Pancreas (tissue), 10 donors: ENCODE measurements around the gene SLC25A12. TPM values are rescaled to one million over a fixed set of nuclear protein-coding genes. Genes with fewer than 3 reads are reported as not detected.

Source experiments
- ATAC-seq, 4 donors: fragments of 200-7000 bp; cut with Tn5 transposase; one replicate each; pipeline versions ENCODE4 v1.8.0 to v1.9.1; 2020; ENCODE audit warnings: mild to moderate bottlenecking in 4 of 4, moderate library complexity in 4 of 4
- DNase-seq, 6 donors: peaks; one replicate each; pipeline ENCODE4 v3.0.0-alpha.2; 2020
- FAIRE-seq: peaks from 2 replicates; lab custom pipeline; 2012; peaks lifted over from hg19 to GRCh38; lab: Jason Lieb, UNC
- H3K27ac ChIP-seq, 4 donors: fragments of 200-600 bp; sonication (generic); 1 replicate in 3 of 4; 2 replicates in 1 of 4; pipeline versions ENCODE4 v1.5.0 to v1.8.0; 2020
- H3K27me3 ChIP-seq, 4 donors: fragments of 200-600 bp; one replicate each; pipeline ENCODE4 v1.8.0; 2021
- H3K36me3 ChIP-seq, 3 donors: fragments of 200-600 bp; sonication (generic) in 1 of 3; one replicate each; pipeline versions ENCODE4 v1.5.0 to v1.8.0; 2020 to 2021
- H3K4me1 ChIP-seq, 3 donors: fragments of 200-600 bp; one replicate each; pipeline ENCODE4 v1.8.0; 2021
- H3K4me3 ChIP-seq, 4 donors: fragments of 200-600 bp; sonication (generic) in 2 of 4; one replicate each; pipeline versions ENCODE4 v1.5.0 to v1.8.0; 2020 to 2021
- H3K9me3 ChIP-seq, 4 donors: fragments of 200-600 bp; one replicate each; pipeline ENCODE4 v1.8.0; 2021
- CTCF ChIP-seq, 4 donors: fragments of 200-600 bp; sonication (generic) in 3 of 4; IDR thresholded peaks; one replicate each; pipeline versions ENCODE4 v1.5.0 to v1.8.0; 2021; ENCODE audit warnings: antibody characterized with exemption in 4 of 4
- WGBS, 2 donors: extraction: QIAGEN DNeasy Blood & Tissue Kit; methylation state at CpG; one replicate each; pipeline ENCODE4 v1.1.7; 2013; 5-methylcytosine and 5-hydroxymethylcytosine counted together
- intact Hi-C, 3 donors: fragments of 100-400 bp; cut with DNase I; formaldehyde crosslinking; loops; one replicate each; pipeline versions ENCODE4 v1.11.1 to v1.14.2; 2022
- polyA plus RNA-seq, 2 donors: library from polyadenylated mRNA; stranded (reverse); fragments of 200-250 nt; gene quantifications; one replicate each; pipeline ENCODE4 v1.2.3, GENCODE V29; 2013
- total RNA-seq, 6 donors: library from RNA; stranded (reverse); fragmentation: NEBNext Ultra II Directional in 4 of 6; extraction: Animal tissue kit (Norgen Biotek cat#: 25700) in 4 of 6; gene quantifications; one replicate each; pipeline versions ENCODE4 v1.2.1 to v1.2.4, GENCODE V29; 2021 to 2023
- donor health status: healthy with polysubstance abuse.
- donor health status: DM: no; HTN: no; CAD: no; lungs with moderate emphysema.
- donor health status: DM: no; HTN: no; CAD: no.
- donor health status: control.
- donor health status: control.
- donor health status: Bipolar disorder and iron deficiency.
- donor health status: DM: yes; HTN: yes; CAD: no.
- donor health status: DM: no; HTN: no; CAD: no.
- donor health status: DM: no; HTN: no; CAD: no.
- donor health status: DM: yes; HTN: yes; CAD: no.

SLC25A12 gene
- total RNA-seq: 1 to 10 TPM; 1.7 to 4.3 (median 3.0) TPM
- 1 to 10 TPM; 2.8 to 8.9 TPM for polyA plus RNA-seq

GRCh38 chr2:171893824-171894611, at the start of gene SLC25A12:
SLC25A12 (minus strand) TSS chr2:171894244; CDS start chr2:171894214, 30 bp downstream.
- Histone ChIP-seq H3K36me3 (no peaks in the 10 kb centered on the region), H3K27ac (peak within 1 kb of the TSS in 2 of 4 donors; percentile 12 to 75), H3K9me3 (no peaks in the 10 kb centered on the region), H3K4me3 (peak within 1 kb of the TSS; percentile 51 to 76 (median 61)), H3K27me3 (no peaks in the 10 kb centered on the region), H3K4me1 (peaks cover 5 to 18% (median 15%) of the 10 kb centered on the region in 3 donors)
- DNase-seq (peak; percentile 69 to 90 (median 74)), ATAC-seq (peak; percentile 96 to 99 (median 99)), FAIRE-seq (no peak)
- intact Hi-C loops: no loop called here
- WGBS, 2 donors: 0 to 1% methylated on average over 49 to 63 of the region's 63 CpGs
- TF ChIP-seq CTCF (IDR thresholded peaks at IDR 0.05): no peak

- no peaks in the 10 kb centered on the region for H3K4me1 ChIP-seq
- ATAC-seq (no peak), FAIRE-seq (no peak), DNase-seq (no peak)
- H3K9me3 ChIP-seq: no peaks in the 10 kb centered on the region
- 98% methylated on average over 6 of the region's 6 CpGs for WGBS, 2 donors
- TF ChIP-seq CTCF (IDR thresholded peaks at IDR 0.05): no peak
- no peak overlapping the region for H3K4me3 ChIP-seq
- H3K27me3 ChIP-seq: no peaks in the 10 kb centered on the region
- intact Hi-C loops: no loop called here
- no peaks in the 10 kb centered on the region for H3K36me3 ChIP-seq
- H3K27ac ChIP-seq: no peak overlapping the region
Observed at GRCh38 chr2:171941316-171941699, 47.3 kb upstream of the SLC25A12 start.

GRCh38 chr2:171939743-171940071, 45.7 kb upstream of the SLC25A12 start:
- H3K4me3 ChIP-seq: no peak overlapping the region
- FAIRE-seq: no peak
- intact Hi-C loops: no loop called here
- no peak overlapping the region for H3K27ac ChIP-seq
- no peak for ATAC-seq
- TF ChIP-seq CTCF (IDR thresholded peaks at IDR 0.05): no peak
- H3K36me3 ChIP-seq: no peaks in the 10 kb centered on the region
- WGBS, 2 donors: 94 to 96% methylated on average over 4 of the region's 4 CpGs
- H3K4me1 ChIP-seq: no peaks in the 10 kb centered on the region
- H3K9me3 ChIP-seq: no peaks in the 10 kb centered on the region
- H3K27me3 ChIP-seq: no peaks in the 10 kb centered on the region
- no peak for DNase-seq

GRCh38 chr2:171939058-171939742, 45.2 kb upstream of the SLC25A12 start:
- Histone ChIP-seq H3K4me1 (no peaks in the 10 kb centered on the region), H3K27ac (no peak overlapping the region), H3K4me3 (no peak overlapping the region), H3K9me3 (no peaks in the 10 kb centered on the region), H3K36me3 (no peaks in the 10 kb centered on the region), H3K27me3 (no peaks in the 10 kb centered on the region)
- intact Hi-C loops: no loop called here
- ATAC-seq: no peak
- no peak for DNase-seq
- WGBS, 2 donors: 83 to 86% methylated on average over 9 of the region's 9 CpGs
- no peak for FAIRE-seq
- TF ChIP-seq CTCF (IDR thresholded peaks at IDR 0.05): no peak

GRCh38 chr2:171930385-171930784, 36.3 kb upstream of the SLC25A12 start:
- H3K4me1 ChIP-seq: no peaks in the 10 kb centered on the region
- FAIRE-seq (no peak), DNase-seq (no peak), ATAC-seq (no peak)
- intact Hi-C loops: no loop called here
- no peak for TF ChIP-seq CTCF (IDR thresholded peaks at IDR 0.05)
- H3K4me3 ChIP-seq: no peak overlapping the region
- no peak overlapping the region for H3K27ac ChIP-seq
- H3K36me3 ChIP-seq: no peaks in the 10 kb centered on the region
- H3K27me3 ChIP-seq: no peaks in the 10 kb centered on the region
- WGBS, 2 donors: 98 to 100% methylated on average over 4 of the region's 4 CpGs
- no peaks in the 10 kb centered on the region for H3K9me3 ChIP-seq
